ENCODE data around the gene EBF4.
A peak's percentile ranks its signal among the peaks of the same experiment; 100 is the strongest.

Gene EBF4

GRCh38 chr20:2793471-2793870, 100.9 kb downstream of the EBF4 start:
- H3K27ac ChIP-seq (ENCODE audit: low read length), result no peak overlapping the region

GRCh38 chr20:2794202-2794748, 101.7 kb downstream of the EBF4 start:
- peaks cover 11% of the 10 kb centered on the region for H3K27me3 ChIP-seq (ENCODE audit: low read depth, low read length)
- H3K9me3 ChIP-seq (ENCODE audit: control insufficient read depth in 1 of 2, low read length in 2 of 2), result peaks cover 0 to 3% of the 10 kb centered on the region in 2 donors
- H3K27ac ChIP-seq (ENCODE audit: low read length), result no peak overlapping the region
- no peak overlapping the region for H3K4me3 ChIP-seq (ENCODE audit: low read depth in 1 of 2, low read length in 2 of 2)
- H3K36me3 ChIP-seq (ENCODE audit: control insufficient read depth in 1 of 2, insufficient read depth in 2 of 2, low read length in 2 of 2), result no peaks in the 10 kb centered on the region
- peaks cover 0 to 2% of the 10 kb centered on the region in 2 donors for H3K4me1 ChIP-seq (ENCODE audit: control insufficient read depth in 1 of 2, insufficient read depth in 2 of 2, low read length in 2 of 2)

More at GRCh38 chr20:2793471-2793870, 100.9 kb downstream of the EBF4 start:
- Histone ChIP-seq H3K27me3 (ENCODE audit: low read depth, low read length) (peaks cover 8% of the 10 kb centered on the region), H3K9me3 (ENCODE audit: control insufficient read depth in 1 of 2, low read length in 2 of 2) (peaks cover 0 to 3% of the 10 kb centered on the region in 2 donors), H3K4me1 (ENCODE audit: control insufficient read depth in 1 of 2, insufficient read depth in 2 of 2, low read length in 2 of 2) (no peaks in the 10 kb centered on the region), H3K36me3 (ENCODE audit: control insufficient read depth in 1 of 2, insufficient read depth in 2 of 2, low read length in 2 of 2) (no peaks in the 10 kb centered on the region), H3K4me3 (ENCODE audit: low read depth in 1 of 2, low read length in 2 of 2) (no peak overlapping the region)

DNA sequence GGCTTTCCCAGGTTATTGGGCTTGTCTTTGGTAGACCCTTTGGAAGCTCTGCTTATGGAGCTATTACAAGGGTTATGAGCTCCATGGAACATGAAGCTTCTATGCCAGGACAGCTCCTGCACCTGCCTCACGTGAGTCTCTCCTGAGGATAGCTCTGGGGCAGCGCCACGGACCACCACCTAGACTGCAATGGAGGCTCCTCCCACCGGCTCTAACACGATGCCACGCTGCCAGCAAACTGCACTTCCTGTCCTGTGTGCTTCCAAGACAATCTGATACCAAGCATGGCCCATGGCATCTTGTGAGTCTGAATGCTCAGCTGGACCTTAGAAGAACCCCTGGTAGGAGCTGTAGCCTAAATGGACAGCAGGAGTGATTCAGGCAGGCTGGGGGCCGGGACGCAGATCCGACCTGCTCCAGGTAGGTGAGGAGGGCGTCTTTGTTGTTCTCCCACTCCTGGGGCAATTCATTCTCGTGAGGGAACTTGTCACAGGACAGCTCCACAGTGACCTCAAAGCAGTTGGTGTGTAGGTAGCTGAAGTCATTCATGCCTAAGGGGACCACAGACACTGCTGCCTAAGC, 102.4 kb downstream of the EBF4 start:
- peaks cover 18% of the 10 kb centered on the region for H3K27me3 ChIP-seq (ENCODE audit: low read depth, low read length)
- H3K4me1 ChIP-seq (ENCODE audit: control insufficient read depth in 1 of 2, insufficient read depth in 2 of 2, low read length in 2 of 2), result peaks cover 6 to 7% of the 10 kb centered on the region in 2 donors
- H3K36me3 ChIP-seq (ENCODE audit: control insufficient read depth in 1 of 2, insufficient read depth in 2 of 2, low read length in 2 of 2), result no peaks in the 10 kb centered on the region
- no peaks in the 10 kb centered on the region for H3K9me3 ChIP-seq (ENCODE audit: control insufficient read depth in 1 of 2, low read length in 2 of 2)
- no peak overlapping the region for H3K4me3 ChIP-seq (ENCODE audit: low read depth in 1 of 2, low read length in 2 of 2)
- no peak overlapping the region for H3K27ac ChIP-seq (ENCODE audit: low read length)

GRCh38 chr20:2795451-2795850, 102.9 kb downstream of the EBF4 start:
- Histone ChIP-seq H3K36me3 (ENCODE audit: control insufficient read depth in 1 of 2, insufficient read depth in 2 of 2, low read length in 2 of 2) (no peaks in the 10 kb centered on the region), H3K4me3 (ENCODE audit: low read depth in 1 of 2, low read length in 2 of 2) (no peak overlapping the region), H3K9me3 (ENCODE audit: control insufficient read depth in 1 of 2, low read length in 2 of 2) (no peaks in the 10 kb centered on the region), H3K27me3 (ENCODE audit: low read depth, low read length) (peaks cover 20% of the 10 kb centered on the region), H3K27ac (ENCODE audit: low read length) (no peak overlapping the region), H3K4me1 (ENCODE audit: control insufficient read depth in 1 of 2, insufficient read depth in 2 of 2, low read length in 2 of 2) (peaks cover 6 to 11% of the 10 kb centered on the region in 2 donors)

- Histone ChIP-seq H3K27me3 (ENCODE audit: low read depth, low read length) (peaks cover 26% of the 10 kb centered on the region), H3K27ac (ENCODE audit: low read length) (no peak overlapping the region), H3K36me3 (ENCODE audit: control insufficient read depth in 1 of 2, insufficient read depth in 2 of 2, low read length in 2 of 2) (no peaks in the 10 kb centered on the region), H3K4me1 (ENCODE audit: control insufficient read depth in 1 of 2, insufficient read depth in 2 of 2, low read length in 2 of 2) (peaks cover 6 to 17% of the 10 kb centered on the region in 2 donors), H3K4me3 (ENCODE audit: low read depth in 1 of 2, low read length in 2 of 2) (no peak overlapping the region), H3K9me3 (ENCODE audit: control insufficient read depth in 1 of 2, low read length in 2 of 2) (no peaks in the 10 kb centered on the region)
Observed at GRCh38 chr20:2796011-2796660, 103.6 kb downstream of the EBF4 start.

DNA sequence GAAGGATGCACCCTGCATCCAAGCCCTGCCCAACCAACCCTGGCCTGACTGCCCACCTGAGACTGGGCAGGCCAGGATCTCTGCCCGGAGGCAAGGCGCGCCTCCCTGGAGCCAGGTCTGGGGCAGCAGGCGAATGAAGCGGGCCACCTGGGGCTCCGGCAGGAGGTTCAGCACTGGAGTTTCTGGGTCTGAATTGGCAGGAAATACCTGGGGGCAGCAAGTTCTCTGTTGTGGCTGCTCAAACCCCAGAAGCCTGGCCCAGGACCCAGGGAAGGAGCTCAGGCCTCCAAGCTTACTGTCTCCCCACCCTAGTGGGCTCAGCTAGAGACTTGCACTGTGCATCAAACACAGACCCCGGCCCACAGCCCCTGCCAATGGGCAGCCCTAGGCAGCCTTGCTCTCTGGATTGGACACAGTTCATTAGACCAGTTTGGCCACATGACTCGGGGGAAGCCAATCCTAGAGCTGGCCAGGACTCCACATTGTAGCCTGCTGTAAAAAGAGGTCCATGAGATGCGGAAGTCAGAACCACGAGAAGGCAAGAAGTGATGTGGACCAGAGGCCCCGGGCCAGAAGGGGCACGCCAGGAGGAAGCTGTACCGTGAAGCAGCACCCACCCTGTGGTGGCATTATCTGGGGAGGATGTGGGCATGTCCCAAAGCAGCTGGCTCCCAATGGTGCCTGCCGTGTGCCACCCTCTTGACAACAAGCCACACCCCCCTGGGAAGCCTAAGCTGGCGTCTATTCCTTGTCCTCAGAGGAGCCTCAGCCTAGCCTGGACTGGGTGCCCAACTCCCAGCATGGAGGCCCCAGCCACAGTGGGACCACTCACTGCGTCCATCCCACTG, 104.8 kb downstream of the EBF4 start:
- Histone ChIP-seq H3K27me3 (ENCODE audit: low read depth, low read length) (peaks cover 31% of the 10 kb centered on the region), H3K27ac (ENCODE audit: low read length) (no peak overlapping the region), H3K36me3 (ENCODE audit: control insufficient read depth in 1 of 2, insufficient read depth in 2 of 2, low read length in 2 of 2) (no peaks in the 10 kb centered on the region), H3K4me3 (ENCODE audit: low read depth in 1 of 2, low read length in 2 of 2) (no peak overlapping the region), H3K9me3 (ENCODE audit: control insufficient read depth in 1 of 2, low read length in 2 of 2) (no peaks in the 10 kb centered on the region), H3K4me1 (ENCODE audit: control insufficient read depth in 1 of 2, insufficient read depth in 2 of 2, low read length in 2 of 2) (peaks cover 6 to 17% of the 10 kb centered on the region in 2 donors)

GRCh38 chr20:2798095-2798805, 105.7 kb downstream of the EBF4 start:
- Histone ChIP-seq H3K36me3 (ENCODE audit: control insufficient read depth in 1 of 2, insufficient read depth in 2 of 2, low read length in 2 of 2) (no peaks in the 10 kb centered on the region), H3K9me3 (ENCODE audit: control insufficient read depth in 1 of 2, low read length in 2 of 2) (no peaks in the 10 kb centered on the region), H3K4me3 (ENCODE audit: low read depth in 1 of 2, low read length in 2 of 2) (no peak overlapping the region), H3K4me1 (ENCODE audit: control insufficient read depth in 1 of 2, insufficient read depth in 2 of 2, low read length in 2 of 2) (peaks cover 6 to 17% of the 10 kb centered on the region in 2 donors), H3K27ac (ENCODE audit: low read length) (no peak overlapping the region), H3K27me3 (ENCODE audit: low read depth, low read length) (peaks cover 27% of the 10 kb centered on the region)

DNA sequence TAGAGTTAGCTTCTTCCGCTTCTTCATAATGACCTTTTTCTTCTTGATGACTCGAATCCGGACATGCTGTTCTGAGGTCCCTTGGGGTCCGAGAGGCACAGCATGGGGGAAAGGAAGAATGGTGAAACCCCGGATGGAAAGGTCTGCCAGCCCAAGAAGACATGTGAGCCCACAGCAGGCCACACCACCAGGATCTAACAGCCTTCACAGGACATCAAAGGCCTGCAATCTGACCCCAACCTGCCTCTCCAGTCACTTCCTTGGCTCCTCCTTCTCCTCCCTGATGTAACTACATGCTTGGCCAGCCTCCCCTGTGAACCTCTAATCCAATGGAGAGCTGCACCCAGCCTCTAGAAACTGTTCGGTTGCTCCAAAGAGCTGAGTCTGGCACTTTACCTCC, 106.2 kb downstream of the EBF4 start:
- H3K27ac ChIP-seq (ENCODE audit: low read length), result no peak overlapping the region
- H3K4me3 ChIP-seq (ENCODE audit: low read depth in 1 of 2, low read length in 2 of 2), result no peak overlapping the region
- no peaks in the 10 kb centered on the region for H3K9me3 ChIP-seq (ENCODE audit: control insufficient read depth in 1 of 2, low read length in 2 of 2)
- peaks cover 6 to 17% of the 10 kb centered on the region in 2 donors for H3K4me1 ChIP-seq (ENCODE audit: control insufficient read depth in 1 of 2, insufficient read depth in 2 of 2, low read length in 2 of 2)
- no peaks in the 10 kb centered on the region for H3K36me3 ChIP-seq (ENCODE audit: control insufficient read depth in 1 of 2, insufficient read depth in 2 of 2, low read length in 2 of 2)
- peaks cover 24% of the 10 kb centered on the region for H3K27me3 ChIP-seq (ENCODE audit: low read depth, low read length)

- Histone ChIP-seq H3K9me3 (ENCODE audit: control insufficient read depth in 1 of 2, low read length in 2 of 2) (no peaks in the 10 kb centered on the region), H3K27ac (ENCODE audit: low read length) (no peak overlapping the region), H3K27me3 (ENCODE audit: low read depth, low read length) (peaks cover 24% of the 10 kb centered on the region), H3K4me3 (ENCODE audit: low read depth in 1 of 2, low read length in 2 of 2) (peak overlapping the region; percentile 42 to 61), H3K4me1 (ENCODE audit: control insufficient read depth in 1 of 2, insufficient read depth in 2 of 2, low read length in 2 of 2) (peaks cover 6 to 17% of the 10 kb centered on the region in 2 donors), H3K36me3 (ENCODE audit: control insufficient read depth in 1 of 2, insufficient read depth in 2 of 2, low read length in 2 of 2) (no peaks in the 10 kb centered on the region)
Observed at GRCh38 chr20:2799271-2799670, 106.7 kb downstream of the EBF4 start.

DNA sequence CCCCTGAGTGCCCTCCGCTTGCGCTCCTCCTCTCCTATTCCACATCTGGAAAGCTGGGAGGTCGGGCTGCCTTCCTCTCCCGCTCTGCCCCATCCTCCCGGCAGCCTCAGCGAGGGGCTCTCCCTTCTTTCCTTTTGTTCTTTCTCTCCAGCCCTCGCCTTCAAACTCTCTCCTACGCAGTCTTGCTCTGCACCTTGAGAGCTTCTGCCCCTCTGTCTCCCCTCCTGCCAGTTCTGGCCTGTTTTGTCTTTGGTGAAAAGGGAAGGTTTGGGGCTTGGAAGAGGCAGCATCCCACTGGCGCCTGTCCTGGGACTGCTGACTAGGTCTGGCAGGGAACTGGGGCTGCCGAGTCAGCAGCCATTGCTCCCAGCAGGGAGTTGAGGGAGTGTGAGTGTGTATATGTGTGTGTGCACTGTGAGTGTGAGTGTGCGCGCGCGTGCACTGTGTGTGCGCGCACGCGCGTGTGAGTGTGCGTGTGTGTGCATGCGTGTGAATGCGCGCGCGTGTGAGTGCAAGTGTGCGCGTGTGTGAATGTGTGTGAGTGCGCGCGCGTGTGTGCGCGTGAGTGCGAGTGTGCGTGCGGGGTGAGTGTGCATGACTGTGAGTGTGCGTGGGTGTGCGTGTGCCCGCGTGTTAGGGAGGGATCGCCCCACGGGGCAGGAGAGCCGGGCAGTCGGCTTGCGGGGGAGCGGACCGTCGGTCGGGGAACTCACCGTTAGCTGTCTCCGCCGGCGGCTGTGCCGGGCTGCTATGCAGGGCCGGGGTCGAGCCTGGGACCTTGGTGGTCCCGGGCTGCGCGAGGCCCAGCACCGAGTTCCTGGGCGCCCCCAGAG, 107.3 kb downstream of the EBF4 start:
- no peak overlapping the region for H3K27ac ChIP-seq (ENCODE audit: low read length)
- H3K36me3 ChIP-seq (ENCODE audit: control insufficient read depth in 1 of 2, insufficient read depth in 2 of 2, low read length in 2 of 2), result no peaks in the 10 kb centered on the region
- H3K4me1 ChIP-seq (ENCODE audit: control insufficient read depth in 1 of 2, insufficient read depth in 2 of 2, low read length in 2 of 2), result peaks cover 6 to 21% of the 10 kb centered on the region in 2 donors
- H3K4me3 ChIP-seq (ENCODE audit: low read depth in 1 of 2, low read length in 2 of 2), result peak overlapping the region; percentile 42 to 61
- peaks cover 24% of the 10 kb centered on the region for H3K27me3 ChIP-seq (ENCODE audit: low read depth, low read length)
- H3K9me3 ChIP-seq (ENCODE audit: control insufficient read depth in 1 of 2, low read length in 2 of 2), result no peaks in the 10 kb centered on the region
